Measurements from ENCODE around the gene OPN1LW.
"Not testable (repeated sequence)": the region's sequence is repeated elsewhere in the genome, so short reads cannot be mapped to it uniquely, and the experiment has no call there.

Gene OPN1LW

DNA sequence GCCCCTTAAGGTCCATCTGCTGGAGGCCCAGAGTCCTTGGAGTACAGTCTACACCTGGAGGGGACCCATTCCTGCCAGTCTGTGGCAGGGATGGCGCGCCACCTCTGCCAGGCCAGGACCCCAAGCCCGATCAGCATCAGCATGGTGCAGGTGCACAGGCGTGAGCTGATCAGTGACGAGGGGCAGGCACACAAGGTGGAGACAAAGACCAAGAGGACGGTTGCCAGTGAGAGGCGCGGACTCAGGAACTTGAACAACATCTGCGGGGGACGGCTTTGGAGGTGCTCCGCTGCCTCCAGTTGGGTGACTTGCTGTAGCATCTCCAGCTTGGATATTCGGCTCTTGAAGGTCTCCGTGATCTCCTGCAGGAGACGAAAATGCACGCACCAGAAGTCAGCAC is 52.4 kb downstream of the OPN1LW start:
- not testable (repeated sequence) for FAIRE-seq; DNase-seq (ENCODE audit: insufficient read length, low spot score)

Data from HTR-8/SVneo (cell line).